K562 (cell line): Measurements from ENCODE around the gene TINCR. TPM values are rescaled to one million over a fixed set of nuclear protein-coding genes. Genes with fewer than 3 reads are reported as not detected.

Source experiments
- ATAC-seq: fragments of 200-7000 bp; cut with Tn5 transposase; 3 replicates; pipeline ENCODE4 v1.9.1; 2020; ENCODE audit warnings: moderate library complexity
- BruUV-seq: library from RNA; stranded (reverse); fragments of 400-500 nt; replicated peaks from 2 replicates; lab custom pipeline; 2021; lab: Mats Ljungman, UMichigan
- CTCF ChIA-PET: fragments of 300-600 bp; formaldehyde crosslinking; extraction: SDS; loops from one replicate; lab custom pipeline; 2021; ENCODE audit warnings: low intra/inter-chr PET ratio; lab: Yijun Ruan, JAX
- POLR2A ChIA-PET: fragments of 300-600, 350-650 bp; sonication (Branson Sonifier 250); formaldehyde crosslinking; extraction: SDS; loops from one replicate; lab custom pipeline; 2021; ENCODE audit warnings: antibody characterized with exemption, inconsistent platforms; lab: Yijun Ruan, JAX
- DNase-seq, 4 experiments: peaks; one replicate each; pipeline versions ENCODE4 v3.0.0 to v3.0.0-alpha.2; 2011 to 2018; ENCODE audit warnings: low spot score in 3 of 4, mixed read lengths in 3 of 4; ENCODE audit errors: extremely low read depth in 1 of 4
- FAIRE-seq: peaks from 2 replicates; lab custom pipeline; 2011; peaks lifted over from hg19 to GRCh38; lab: Jason Lieb, UNC
- H2AFZ ChIP-seq: 2 replicates; pipeline ENCODE4 v1.6.0; 2011; ENCODE audit warnings: low read depth, low read length, control low read depth, inconsistent platforms
- H3K27ac ChIP-seq: fragments of 200-600 bp; 3 replicates; pipeline ENCODE4 v1.8.0; 2011; ENCODE audit warnings: low read depth, mild to moderate bottlenecking, control low read depth, inconsistent platforms, low read length, moderate library complexity, mixed read lengths; ENCODE audit errors: extremely low read depth
- H3K27me3 ChIP-seq, 2 experiments: fragments of 300-600 bp in 1 of 2; 2 replicates in 1 of 2; 3 replicates in 1 of 2; pipeline versions ENCODE4 v1.6.0 to v1.8.0; 2011; ENCODE audit warnings: inconsistent platforms in 2 of 2, low read length in 2 of 2, mild to moderate bottlenecking in 1 of 2, mixed read lengths in 1 of 2, moderate library complexity in 1 of 2; ENCODE audit not compliant: control insufficient read depth in 2 of 2, insufficient read depth in 2 of 2
- H3K36me3 ChIP-seq: fragments of 300-600 bp; 3 replicates; pipeline ENCODE4 v1.8.0; 2011; ENCODE audit warnings: mild to moderate bottlenecking, low read length, inconsistent platforms; ENCODE audit not compliant: control insufficient read depth, insufficient read depth
- H3K4me1 ChIP-seq, 2 experiments: fragments of 200-600 bp in 1 of 2; replicated peaks in 1 of 2; 2 replicates in 1 of 2; 3 replicates in 1 of 2; pipeline versions ENCODE4 v1.5.1 to v1.8.0; 2011; ENCODE audit warnings: inconsistent platforms in 2 of 2, low read length in 2 of 2, mild to moderate bottlenecking in 1 of 2, mixed read lengths in 1 of 2, moderate library complexity in 1 of 2; ENCODE audit not compliant: control insufficient read depth in 2 of 2, insufficient read depth in 2 of 2
- H3K4me2 ChIP-seq: 2 replicates; pipeline ENCODE4 v1.6.1; 2011; ENCODE audit warnings: low read length, control low read depth, inconsistent platforms, mixed read lengths; ENCODE audit not compliant: insufficient read depth
- H3K4me3 ChIP-seq: fragments of 200-600 bp; sonication (generic), shearing (Covaris generic); 2 replicates; pipeline ENCODE4 v1.5.1; 2016; ENCODE audit warnings: control low read depth, inconsistent platforms
- H3K79me2 ChIP-seq: fragments of 200-600 bp; 3 replicates; pipeline ENCODE4 v1.8.0; 2011; ENCODE audit warnings: low read length, inconsistent platforms; ENCODE audit not compliant: control insufficient read depth, insufficient read depth
- H3K9ac ChIP-seq, 2 experiments: 2 replicates each; pipeline versions ENCODE4 v1.6.0 to v1.6.1; 2011; ENCODE audit warnings: low read depth in 2 of 2, low read length in 2 of 2, control low read depth in 1 of 2, inconsistent platforms in 1 of 2, mild to moderate bottlenecking in 1 of 2, mixed read lengths in 1 of 2; ENCODE audit not compliant: insufficient read depth in 1 of 2
- H3K9me1 ChIP-seq: one replicate; pipeline ENCODE4 v1.6.0; 2011; ENCODE audit warnings: inconsistent platforms, mild to moderate bottlenecking, low read length, moderate library complexity; ENCODE audit not compliant: control insufficient read depth, insufficient read depth
- H3K9me3 ChIP-seq: replicated peaks from 2 replicates; pipeline ENCODE4 v1.5.1; 2011; ENCODE audit warnings: low read depth, low read length, inconsistent platforms; ENCODE audit not compliant: control insufficient read depth, insufficient read depth
- H4K20me1 ChIP-seq: replicated peaks from 2 replicates; pipeline ENCODE4 v1.6.1; 2011; ENCODE audit warnings: low read length, inconsistent platforms, mixed read lengths; ENCODE audit not compliant: control insufficient read depth, insufficient read depth
- BCOR ChIP-seq: fragments of 450-650 bp; IDR thresholded peaks from 2 replicates; pipeline ENCODE4 v1.6.1; 2016
- CC2D1A ChIP-seq: fragments of 450-650 bp; IDR thresholded peaks from 2 replicates; pipeline ENCODE4 v1.6.1; 2017; ENCODE audit warnings: mild to moderate bottlenecking
- CTBP1 ChIP-seq: fragments of 450-650 bp; IDR thresholded peaks from 2 replicates; pipeline ENCODE4 v1.6.1; 2016; ENCODE audit warnings: borderline replicate concordance
- KDM1A ChIP-seq, 2 experiments: fragments of 450-650 bp; IDR thresholded peaks; 2 replicates each; pipeline ENCODE4 v1.6.1; 2016; ENCODE audit warnings: mild to moderate bottlenecking in 2 of 2
- SIN3A ChIP-seq, 2 experiments: fragments of 150-350 bp in 1 of 2; IDR thresholded peaks; 2 replicates each; pipeline ENCODE4 v1.6.1; 2011 to 2016; ENCODE audit warnings: borderline replicate concordance in 2 of 2, low read depth in 2 of 2, low read length in 2 of 2, mild to moderate bottlenecking in 2 of 2, moderate library complexity in 2 of 2; ENCODE audit not compliant: control insufficient read depth in 1 of 2
- SMARCA5 ChIP-seq: fragments of 450-650 bp; IDR thresholded peaks from 2 replicates; pipeline ENCODE4 v1.6.1; 2016
- ZBTB17 ChIP-seq: fragments of 450-650 bp; formaldehyde crosslinking; IDR thresholded peaks from 2 replicates; pipeline ENCODE4 v1.4.0; 2020; ENCODE audit warnings: mild to moderate bottlenecking
- ZNF263 ChIP-seq: sonication (generic); formaldehyde crosslinking; IDR thresholded peaks from 2 replicates; pipeline ENCODE4 v1.8.0; 2022; ENCODE audit warnings: mild to moderate bottlenecking, missing genetic modification reagents, borderline replicate concordance
- ZNF354B ChIP-seq: fragments of 250-450 bp; sonication (Bioruptor Pico); IDR thresholded peaks from 2 replicates; pipeline ENCODE4 v1.4.0; 2020
- ZNF395 ChIP-seq: fragments of 200-800 bp; sonication (Bioruptor generic); IDR thresholded peaks from 2 replicates; pipeline ENCODE4 v1.6.1; 2017; ENCODE audit warnings: missing genetic modification characterization, missing compliant biosample characterization
- ZNF518B ChIP-seq: fragments of 250-450 bp; sonication (Bioruptor Pico); IDR thresholded peaks from 2 replicates; pipeline ENCODE4 v1.5.0; 2021; ENCODE audit warnings: mild to moderate bottlenecking, moderate library complexity
- WGBS: fragments of 100-300 bp; shearing (Covaris generic); methylation state at CpG from one replicate; pipeline ENCODE4 v1.1.6; 2016; ENCODE audit warnings: low coverage, mixed read lengths; ENCODE audit not compliant: insufficient coverage; ENCODE audit errors: missing lambda C conversion rate; 5-methylcytosine and 5-hydroxymethylcytosine counted together
- in situ Hi-C: fragments of 300-500 bp; cut with MboI; formaldehyde crosslinking; loops from 4 replicates; pipeline ENCODE4 v1.15.0; 2018; ENCODE audit warnings: inconsistent platforms, mixed read lengths
- intact Hi-C: fragments of 100-400 bp; cut with micrococcal nuclease; formaldehyde crosslinking; loops from 2 replicates; pipeline ENCODE4 v1.14.2; 2022
- polyA plus RNA-seq, 8 experiments: library from polyadenylated mRNA; depleted of rRNA in 4 of 8; stranded (reverse) in 5 of 8; unstranded in 3 of 8; fragments of >200 nt; fragmentation: Nextera tagmentation in 2 of 8; fragmentation: Illumina TruSeq in 1 of 8; extraction: Ambion mirVana in 2 of 8; extraction: Trizol in 1 of 8; gene quantifications; 2 replicates each; pipeline versions ENCODE4 v1.2.1 to v1.2.3, GENCODE V29; 2011 to 2014; ENCODE audit warnings: inconsistent platforms in 1 of 8, missing spikeins in 1 of 8
- total RNA-seq, 7 experiments: library from RNA; depleted of rRNA in 6 of 7; stranded (reverse); fragments of >200 nt in 6 of 7; fragmentation: Illumina TruSeq in 2 of 7; extraction: Trizol in 2 of 7; gene quantifications; 2 replicates each; pipeline versions ENCODE4 v1.2.1 to v1.2.3, GENCODE V29; 2011 to 2021; ENCODE audit warnings: low replicate concordance in 1 of 7

Gene TINCR
- total and polyA plus RNA-seq, 9 of the 15 experiments (the other 6 are each of a cell fraction or from before 2014, with no cell fraction given): 0.03 to 0.24 (median 0.09) TPM; not detected in 1

GRCh38 chr19:5564930-5565329 is 2.8 kb downstream of the TINCR start:
- FAIRE-seq (no peak), ATAC-seq (0 out of 3 replicates have a peak, but pooled peaks have one; percentile 33), DNase-seq (no peak)
- Histone ChIP-seq H3K4me3 (no peak overlapping the region), H3K27me3 (peaks cover 0 to 6% of the 10 kb centered on the region in 2 experiments; a peak in 1 of 5 replicates), H3K27ac (no peak overlapping the region), H3K9me1 (no peaks in the 10 kb centered on the region), H3K4me1 (peaks cover 0 to 4% of the 10 kb centered on the region in 2 experiments; a peak in 2 of 5 replicates), H3K79me2 (no peaks in the 10 kb centered on the region), H3K4me2 (no peak overlapping the region), H4K20me1 (no peaks in the 10 kb centered on the region), H3K9me3 (peaks cover 8% of the 10 kb centered on the region), H3K36me3 (no peaks in the 10 kb centered on the region), H2AFZ (no peak overlapping the region), H3K9ac (no peak overlapping the region)
- no TSS peak for BruUV-seq
- CTCF ChIA-PET: no interaction called here
- in situ Hi-C loops: no loop called here
- WGBS: 24% methylated on average over 5 of the region's 7 CpGs
- intact Hi-C loops: no loop called here
- POLR2A ChIA-PET: interaction anchor here (1.0 kb wide), 1 partner anchor 14 kb away, joined by 5 read pairs; no protein-coding TSS in a partner anchor
- TF ChIP-seq KDM1A (IDR thresholded peaks at IDR 0.05) (peak; percentile 44 to 59; a peak in 2 of 4 replicates), CC2D1A (peak; percentile 16; the same call in 1 of the 2 replicates), CTBP1 (no peak), SIN3A (IDR thresholded peaks at IDR 0.05; ENCODE audit: borderline replicate concordance in 2 of 2, control insufficient read depth in 1 of 2, low read depth in 2 of 2, low read length in 2 of 2) (no peak), ZNF354B (CRISPR knock-in tag) (no peak), ZNF395 (no peak), ZBTB17 (CRISPR knock-in tag) (no peak), SMARCA5 (peak; percentile 77; the same call in 1 of the 2 replicates), ZNF263 (no peak), ZNF518B (no peak), BCOR (peak; percentile 62)
